ENCODE data around the gene ECE2. TPM values are rescaled to one million over a fixed set of nuclear protein-coding genes. Genes with fewer than 3 reads are reported as not detected.

The ECE2 gene
- total and polyA plus RNA-seq, 5 experiments from 2014 or later, result not detected

DNA sequence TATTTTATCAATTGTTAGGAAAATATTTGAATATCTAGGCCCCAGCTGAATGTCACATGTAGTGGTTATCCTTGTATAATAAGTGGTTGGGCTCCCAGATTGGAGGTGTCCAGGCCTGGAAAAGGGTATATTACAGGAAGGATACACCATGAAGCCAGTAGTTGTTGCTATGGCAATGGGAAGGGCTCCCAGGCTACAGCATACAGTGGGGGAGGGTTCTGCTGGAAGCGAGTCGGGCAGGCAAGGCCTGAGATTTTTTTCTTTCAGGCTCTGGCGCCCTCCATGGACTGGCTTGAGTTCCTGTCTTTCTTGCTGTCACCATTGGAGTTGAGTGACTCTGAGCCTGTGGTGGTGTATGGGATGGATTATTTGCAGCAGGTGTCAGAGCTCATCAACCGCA lies 8.9 kb downstream of the ECE2 start:
- H3K4me3 Mint-ChIP-seq, result no peak overlapping the region
- no peaks in the 10 kb centered on the region for H3K36me3 Mint-ChIP-seq
- peak in 1 of 2 donors; percentile 39 for ATAC-seq
- H3K4me1 Mint-ChIP-seq, result no peaks in the 10 kb centered on the region
- H3K9me3 Mint-ChIP-seq, result no peaks in the 10 kb centered on the region
- H3K27me3 Mint-ChIP-seq, result peaks cover 12 to 34% (median 18%) of the 10 kb centered on the region in 5 donors
- POLR2A ChIA-PET, result no interaction called here
- peak overlapping the region in 1 of 10 donors; percentile 68 for H3K27ac Mint-ChIP-seq
- DNase-seq, result peak in 2 of 10 donors; percentile 9 to 12

- H3K4me3 Mint-ChIP-seq, result no peak overlapping the region
- ATAC-seq (peak; percentile 53 to 80), DNase-seq (peak; percentile 12 to 67 (median 46))
- no peaks in the 10 kb centered on the region for H3K4me1 Mint-ChIP-seq
- H3K36me3 Mint-ChIP-seq, result no peaks in the 10 kb centered on the region
- H3K27me3 Mint-ChIP-seq, result peaks cover 12 to 33% (median 18%) of the 10 kb centered on the region in 5 donors
- peak overlapping the region in 1 of 10 donors; percentile 22 for H3K27ac Mint-ChIP-seq
- H3K9me3 Mint-ChIP-seq, result no peaks in the 10 kb centered on the region
- POLR2A ChIA-PET, result no interaction called here
Observed at GRCh38 chr3:184289426-184289938, 13.7 kb downstream of the ECE2 start.

DNA sequence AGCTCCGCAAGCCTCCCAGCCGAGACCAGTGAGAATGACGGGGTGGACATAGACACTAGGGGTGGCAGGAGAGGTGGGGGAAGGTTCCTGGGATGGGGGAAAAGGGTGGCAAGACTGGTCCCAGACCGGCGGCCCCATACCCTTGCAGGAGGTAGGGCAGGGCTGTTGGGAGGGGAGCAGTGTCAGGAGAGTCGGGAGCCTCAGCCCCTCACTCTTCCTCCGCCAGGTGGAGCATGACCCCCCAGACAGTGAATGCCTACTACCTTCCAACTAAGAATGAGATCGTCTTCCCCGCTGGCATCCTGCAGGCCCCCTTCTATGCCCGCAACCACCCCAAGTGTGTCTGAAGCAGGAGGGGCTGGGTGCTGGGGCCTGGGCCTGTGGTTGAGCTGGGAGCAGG lies 14.5 kb downstream of the ECE2 start:
- Mint-ChIP-seq H3K9me3 (no peaks in the 10 kb centered on the region), H3K36me3 (no peaks in the 10 kb centered on the region), H3K27me3 (peaks cover 11 to 28% (median 18%) of the 10 kb centered on the region in 5 donors), H3K4me3 (no peak overlapping the region), H3K4me1 (no peaks in the 10 kb centered on the region), H3K27ac (no peak overlapping the region)
- POLR2A ChIA-PET, result no interaction called here
- no peak for ATAC-seq
- DNase-seq, result no peak

DNA sequence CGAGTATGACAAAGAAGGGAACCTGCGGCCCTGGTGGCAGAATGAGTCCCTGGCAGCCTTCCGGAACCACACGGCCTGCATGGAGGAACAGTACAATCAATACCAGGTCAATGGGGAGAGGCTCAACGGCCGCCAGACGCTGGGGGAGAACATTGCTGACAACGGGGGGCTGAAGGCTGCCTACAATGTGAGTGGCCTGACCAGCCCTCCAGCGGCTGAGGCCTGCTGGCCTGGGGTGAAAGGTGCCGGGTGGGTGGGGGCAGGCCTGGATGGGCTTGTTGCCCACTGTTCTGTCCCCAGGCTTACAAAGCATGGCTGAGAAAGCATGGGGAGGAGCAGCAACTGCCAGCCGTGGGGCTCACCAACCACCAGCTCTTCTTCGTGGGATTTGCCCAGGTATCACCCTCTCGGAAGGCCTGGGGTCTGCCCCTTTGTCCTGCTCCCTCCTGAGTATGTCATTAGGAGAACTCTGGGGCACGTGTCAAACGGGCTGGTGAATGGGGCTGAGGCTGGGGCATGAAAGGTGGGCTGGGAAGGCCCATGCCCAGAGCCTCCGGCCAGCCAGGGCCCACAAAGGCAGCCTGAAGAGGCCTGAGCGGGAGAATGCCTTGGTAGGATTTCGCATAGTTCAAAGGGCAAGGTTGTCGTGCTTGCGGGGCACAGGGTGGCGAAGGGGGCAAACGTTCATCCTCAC lies 15.4 kb downstream of the ECE2 start:
- no peak overlapping the region for H3K4me3 Mint-ChIP-seq

GRCh38 chr3:184291738-184292445 lies 16.1 kb downstream of the ECE2 start:
- DNase-seq, result no peak
- H3K4me1 Mint-ChIP-seq, result no peaks in the 10 kb centered on the region
- H3K27me3 Mint-ChIP-seq, result peaks cover 1 to 16% (median 4%) of the 10 kb centered on the region in 5 donors
- H3K27ac Mint-ChIP-seq, result no peak overlapping the region
- H3K36me3 Mint-ChIP-seq, result no peaks in the 10 kb centered on the region
- no peak overlapping the region for H3K4me3 Mint-ChIP-seq
- POLR2A ChIA-PET, result no interaction called here
- no peaks in the 10 kb centered on the region for H3K9me3 Mint-ChIP-seq
- ATAC-seq, result no peak

More for the DNA sequence above, 15.4 kb downstream of the ECE2 start:
- ATAC-seq (no peak), DNase-seq (no peak)
- no peaks in the 10 kb centered on the region for H3K9me3 Mint-ChIP-seq
- H3K27ac Mint-ChIP-seq, result no peak overlapping the region
- POLR2A ChIA-PET, result no interaction called here
- H3K36me3 Mint-ChIP-seq, result no peaks in the 10 kb centered on the region
- peaks cover 3 to 21% (median 10%) of the 10 kb centered on the region in 5 donors for H3K27me3 Mint-ChIP-seq
- no peaks in the 10 kb centered on the region for H3K4me1 Mint-ChIP-seq

- ATAC-seq (no peak), DNase-seq (no peak)
- H3K27me3 Mint-ChIP-seq, result peaks cover 0 to 2% (median 0%) of the 10 kb centered on the region in 5 donors
- H3K27ac Mint-ChIP-seq, result peak overlapping the region in 1 of 10 donors; percentile 60
- peaks cover 8 to 20% (median 15%) of the 10 kb centered on the region in 4 donors for H3K4me1 Mint-ChIP-seq
- no peak overlapping the region for H3K4me3 Mint-ChIP-seq
- POLR2A ChIA-PET, result no interaction called here
- peaks cover 0 to 6% (median 0%) of the 10 kb centered on the region in 3 donors for H3K36me3 Mint-ChIP-seq
- H3K9me3 Mint-ChIP-seq, result no peaks in the 10 kb centered on the region
Observed at GRCh38 chr3:184295771-184296170, 19.9 kb downstream of the ECE2 start.

DNA sequence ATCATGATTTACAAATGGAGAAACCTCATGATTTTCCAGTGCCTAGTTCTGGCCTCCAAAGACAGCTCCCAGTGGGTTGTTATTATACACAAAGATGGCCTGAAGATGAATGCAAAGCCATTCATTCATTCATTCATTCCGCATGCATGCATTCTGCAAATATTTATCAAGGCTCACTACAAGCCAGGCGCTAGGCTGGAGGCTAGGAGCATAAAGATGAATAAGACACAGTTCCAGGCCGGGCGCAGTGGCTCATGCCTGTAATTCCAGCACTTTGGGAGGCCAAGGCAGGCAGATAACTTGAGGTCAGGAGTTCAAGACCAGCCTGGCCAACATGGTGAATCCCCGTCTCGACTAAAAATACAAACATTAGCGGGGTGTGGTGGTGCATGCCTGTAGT lies 20.8 kb downstream of the ECE2 start:
- peak overlapping the region in 4 of 10 donors; percentile 10 to 53 (median 42) for H3K4me3 Mint-ChIP-seq
- H3K4me1 Mint-ChIP-seq, result peaks cover 11 to 24% (median 18%) of the 10 kb centered on the region in 4 donors
- ATAC-seq (no peak), DNase-seq (no peak)
- H3K9me3 Mint-ChIP-seq, result no peaks in the 10 kb centered on the region
- no peaks in the 10 kb centered on the region for H3K27me3 Mint-ChIP-seq
- peak overlapping the region in 1 of 10 donors; percentile 67 for H3K27ac Mint-ChIP-seq
- peaks cover 0 to 14% (median 3%) of the 10 kb centered on the region in 3 donors for H3K36me3 Mint-ChIP-seq
- POLR2A ChIA-PET, result interaction anchor here (0.7 kb wide), 1 partner anchor 65 kb away, joined by 5 read pairs; the partner anchor contains the start of genes CLCN2 and POLR2H

GRCh38 chr3:184298759-184299487 lies 23.1 kb downstream of the ECE2 start, which contains the start of gene PSMD2:
TSS of gene PSMD2 (plus strand) at chr3:184299241. CDS start at chr3:184299267, 26 bp downstream.
- Mint-ChIP-seq H3K27me3 (no peaks in the 10 kb centered on the region), H3K9me3 (no peaks in the 10 kb centered on the region), H3K4me1 (peaks cover 12 to 32% (median 21%) of the 10 kb centered on the region in 4 donors), H3K4me3 (peak within 1 kb of the TSS; percentile 87 to 95 (median 92)), H3K36me3 (peaks cover 0 to 37% (median 13%) of the 10 kb centered on the region in 3 donors), H3K27ac (peak within 1 kb of the TSS; percentile 76 to 97 (median 93))
- POLR2A ChIA-PET, result interaction anchor here (0.6 to 1.4 kb wide), 9 partner anchors 11 to 126 kb away, joined by 3 to 6 read pairs (median 3); partner anchors contain the start of genes ABCF3, CLCN2 and POLR2H
- DNase-seq (peak; percentile 92 to 99 (median 97)), ATAC-seq (peak; percentile 93 to 95)

DNA sequence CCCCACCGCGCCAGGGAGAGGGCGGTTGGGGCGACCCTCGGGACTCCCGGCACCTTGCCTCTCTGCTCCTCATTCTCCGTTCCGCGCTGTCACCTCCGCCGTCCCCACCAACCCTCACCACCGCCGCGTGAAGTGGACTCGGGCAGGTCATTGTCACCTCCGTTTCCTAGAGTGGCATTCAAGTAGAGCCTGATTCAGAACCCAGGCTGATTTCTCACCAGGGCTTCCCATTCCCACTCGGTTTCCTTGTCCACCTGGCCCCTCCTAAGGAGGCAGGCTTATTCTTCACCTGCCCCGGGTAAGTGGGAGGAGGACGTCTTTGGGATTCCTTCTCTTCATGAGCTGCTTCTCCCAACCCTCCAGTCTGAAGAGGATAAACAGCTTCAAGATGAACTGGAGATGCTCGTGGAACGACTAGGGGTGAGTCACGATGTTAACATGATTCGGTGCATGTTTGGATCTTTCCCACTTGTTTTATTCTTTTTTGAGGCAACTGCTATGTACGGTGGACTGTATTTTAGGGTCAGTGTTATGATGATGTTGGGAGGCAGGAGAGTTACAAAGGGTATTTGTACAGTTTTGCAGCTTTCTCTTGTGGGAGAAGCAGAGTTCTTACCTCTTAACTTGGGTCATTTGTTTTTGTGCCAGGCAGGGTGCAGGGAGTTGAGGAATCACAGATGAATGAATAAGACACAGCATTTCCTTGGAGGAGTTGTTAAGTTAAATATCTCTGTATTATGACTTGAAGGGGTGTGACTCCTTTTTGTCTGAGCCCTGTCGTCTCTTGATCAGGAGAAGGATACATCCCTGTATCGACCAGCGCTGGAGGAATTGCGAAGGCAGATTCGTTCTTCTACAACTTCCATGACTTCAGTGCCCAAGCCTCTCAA lies 23.9 kb downstream of the ECE2 start:
- ATAC-seq (no peak), DNase-seq (peak in 1 of 10 donors; percentile 55)
- H3K4me3 Mint-ChIP-seq, result peak overlapping the region; percentile 87 to 95 (median 92)
- no peaks in the 10 kb centered on the region for H3K27me3 Mint-ChIP-seq
- POLR2A ChIA-PET, result interaction anchor here (0.9 to 1.4 kb wide), 4 partner anchors 10 to 62 kb away, joined by 3 to 6 read pairs (median 3); partner anchors contain the start of genes CLCN2 and POLR2H
- peaks cover 0 to 45% (median 13%) of the 10 kb centered on the region in 3 donors for H3K36me3 Mint-ChIP-seq
- H3K27ac Mint-ChIP-seq, result peak overlapping the region; percentile 68 to 97 (median 86)
- no peaks in the 10 kb centered on the region for H3K9me3 Mint-ChIP-seq
- peaks cover 14 to 34% (median 23%) of the 10 kb centered on the region in 4 donors for H3K4me1 Mint-ChIP-seq

DNA sequence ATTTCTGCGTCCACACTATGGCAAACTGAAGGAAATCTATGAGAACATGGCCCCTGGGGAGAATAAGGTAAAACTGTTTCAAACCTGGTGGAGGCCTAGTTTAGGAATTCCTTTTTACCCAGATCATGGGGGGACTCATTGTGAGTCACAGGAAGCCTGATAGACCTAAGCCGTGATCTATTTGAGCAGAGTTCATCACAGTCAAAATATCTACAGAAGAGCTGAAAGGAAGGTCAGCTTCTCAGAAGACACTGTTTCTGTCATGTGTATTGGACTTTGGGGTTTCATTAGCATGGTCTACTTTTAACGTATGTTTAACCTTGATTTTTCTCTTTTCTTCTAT lies 24.5 kb downstream of the ECE2 start:
- Mint-ChIP-seq H3K4me3 (peak overlapping the region; percentile 87 to 95 (median 92)), H3K36me3 (peaks cover 0 to 49% (median 13%) of the 10 kb centered on the region in 3 donors), H3K4me1 (peaks cover 14 to 34% (median 23%) of the 10 kb centered on the region in 4 donors), H3K27me3 (no peaks in the 10 kb centered on the region), H3K9me3 (no peaks in the 10 kb centered on the region), H3K27ac (peak overlapping the region in 5 of 10 donors; percentile 29 to 97 (median 82))
- POLR2A ChIA-PET, result interaction anchor here (0.9 to 1.1 kb wide), 2 partner anchors 15 to 62 kb away, joined by 3 read pairs; partner anchors contain the start of gene POLR2H
- DNase-seq (no peak), ATAC-seq (no peak)

GRCh38 chr3:184305577-184305976 lies 29.8 kb downstream of the ECE2 start:
- Mint-ChIP-seq H3K27me3 (no peaks in the 10 kb centered on the region), H3K4me3 (no peak overlapping the region), H3K9me3 (no peaks in the 10 kb centered on the region), H3K36me3 (peaks cover 0 to 89% (median 34%) of the 10 kb centered on the region in 3 donors), H3K4me1 (peaks cover 7 to 21% (median 10%) of the 10 kb centered on the region in 4 donors), H3K27ac (peak overlapping the region in 3 of 10 donors; percentile 11 to 69 (median 35))
- DNase-seq (no peak), ATAC-seq (peak in 1 of 2 donors; percentile 59)
- POLR2A ChIA-PET, result interaction anchor here (0.6 kb wide), 1 partner anchor 131 kb away, joined by 3 read pairs; no protein-coding TSS in a partner anchor
